ENCODE results near the gene SHC4. TPM values are rescaled to one million over a fixed set of nuclear protein-coding genes. Genes with fewer than 3 reads are reported as not detected.

SHC4 gene
- total RNA-seq, 1 donor from 2014 or later: 4.8 TPM

DNA sequence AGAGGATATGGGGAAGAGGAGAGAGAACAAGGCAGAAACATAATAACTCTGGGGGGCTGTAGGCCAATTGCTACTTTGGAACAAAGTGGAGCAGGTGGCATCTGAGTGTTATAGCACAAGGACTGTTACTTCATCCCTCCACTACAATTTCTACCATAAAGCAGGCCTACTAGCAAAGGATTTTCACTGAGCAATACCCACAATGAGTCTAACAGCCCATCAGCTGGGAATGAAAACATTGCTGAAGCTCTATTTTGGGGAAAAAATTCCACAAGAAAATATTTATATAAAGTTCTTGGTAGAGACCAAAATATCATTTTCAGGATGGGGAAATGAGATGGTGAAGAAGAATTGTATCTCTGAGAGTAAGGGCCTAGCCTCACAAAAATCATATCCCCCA lies 3.6 kb upstream of the SHC4 start:
- no peak for DNase-seq (ENCODE audit: low spot score)

DNA sequence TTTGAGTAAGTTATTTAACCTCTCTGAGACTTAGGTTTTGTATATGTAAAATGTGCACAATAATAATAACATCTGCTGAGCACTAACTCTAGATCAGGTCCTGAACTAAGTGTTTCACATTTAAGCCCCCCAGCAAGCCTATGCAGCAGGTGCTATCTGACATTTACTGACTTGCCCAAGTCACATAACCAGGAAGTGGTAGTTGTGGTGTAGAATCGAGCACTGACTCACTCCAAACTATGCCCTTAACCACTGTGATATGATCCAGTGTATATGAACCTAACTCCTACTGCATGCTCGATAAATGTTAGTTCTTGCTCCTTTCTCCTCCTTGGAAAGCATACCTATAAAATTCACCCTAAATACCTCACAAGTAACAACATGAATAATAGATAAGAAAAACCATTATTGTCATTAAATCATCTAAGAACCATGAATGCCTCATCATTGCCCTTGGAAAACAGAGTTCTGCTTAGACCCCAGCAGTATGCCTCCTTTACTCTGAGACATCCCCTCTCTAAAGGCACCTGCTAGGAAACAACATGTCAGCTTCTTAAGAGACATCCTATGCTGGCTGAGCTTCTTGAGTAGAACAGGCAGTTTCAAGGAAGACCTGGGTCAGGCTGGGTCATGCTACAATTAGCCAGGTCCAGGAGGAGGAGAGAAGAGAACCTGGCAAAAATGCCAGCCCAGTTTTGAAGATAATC lies 3.0 kb upstream of the SHC4 start:
- no peak for DNase-seq (ENCODE audit: low spot score)

DNA sequence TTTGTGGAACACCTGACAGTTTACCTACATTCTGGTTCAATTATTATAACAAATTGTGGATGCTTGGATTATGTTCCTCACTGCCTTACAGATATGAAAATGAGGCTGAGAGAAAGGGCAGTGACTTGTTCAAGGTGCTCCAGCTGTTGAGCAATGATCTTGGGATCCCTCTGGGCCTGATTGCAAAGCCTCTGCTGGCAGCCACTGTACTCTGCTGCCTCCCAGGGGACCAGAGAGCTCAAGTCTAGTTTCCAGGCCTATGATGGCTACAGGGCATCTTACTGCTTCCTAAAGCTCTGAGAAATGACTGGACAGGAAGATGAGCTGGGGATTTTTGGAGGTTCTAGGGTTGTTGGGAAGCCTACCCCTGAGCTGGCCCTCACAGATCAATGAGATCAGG lies 2.3 kb upstream of the SHC4 start:
- DNase-seq (ENCODE audit: low spot score): no peak

DNA sequence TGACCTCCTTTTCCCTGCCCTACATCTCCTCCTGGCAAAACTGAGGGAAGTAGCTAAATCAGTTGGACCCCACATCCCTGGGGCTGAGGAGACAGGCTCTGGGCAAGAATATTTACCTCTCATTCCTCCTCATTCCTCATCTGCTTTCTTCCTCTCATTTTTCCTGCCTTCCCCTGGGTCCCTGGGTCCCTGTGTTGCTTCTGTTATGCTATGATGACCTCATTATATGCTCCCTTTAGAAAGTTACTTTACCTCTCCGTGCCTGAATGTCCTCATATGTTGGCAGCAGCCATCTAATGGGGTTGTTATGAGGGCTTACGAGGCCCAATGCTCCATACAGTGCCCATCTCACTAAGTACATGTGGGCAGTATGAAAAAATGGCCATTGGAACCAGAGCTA lies 1.2 kb upstream of the SHC4 start:
- DNase-seq (ENCODE audit: low spot score): no peak

DNA sequence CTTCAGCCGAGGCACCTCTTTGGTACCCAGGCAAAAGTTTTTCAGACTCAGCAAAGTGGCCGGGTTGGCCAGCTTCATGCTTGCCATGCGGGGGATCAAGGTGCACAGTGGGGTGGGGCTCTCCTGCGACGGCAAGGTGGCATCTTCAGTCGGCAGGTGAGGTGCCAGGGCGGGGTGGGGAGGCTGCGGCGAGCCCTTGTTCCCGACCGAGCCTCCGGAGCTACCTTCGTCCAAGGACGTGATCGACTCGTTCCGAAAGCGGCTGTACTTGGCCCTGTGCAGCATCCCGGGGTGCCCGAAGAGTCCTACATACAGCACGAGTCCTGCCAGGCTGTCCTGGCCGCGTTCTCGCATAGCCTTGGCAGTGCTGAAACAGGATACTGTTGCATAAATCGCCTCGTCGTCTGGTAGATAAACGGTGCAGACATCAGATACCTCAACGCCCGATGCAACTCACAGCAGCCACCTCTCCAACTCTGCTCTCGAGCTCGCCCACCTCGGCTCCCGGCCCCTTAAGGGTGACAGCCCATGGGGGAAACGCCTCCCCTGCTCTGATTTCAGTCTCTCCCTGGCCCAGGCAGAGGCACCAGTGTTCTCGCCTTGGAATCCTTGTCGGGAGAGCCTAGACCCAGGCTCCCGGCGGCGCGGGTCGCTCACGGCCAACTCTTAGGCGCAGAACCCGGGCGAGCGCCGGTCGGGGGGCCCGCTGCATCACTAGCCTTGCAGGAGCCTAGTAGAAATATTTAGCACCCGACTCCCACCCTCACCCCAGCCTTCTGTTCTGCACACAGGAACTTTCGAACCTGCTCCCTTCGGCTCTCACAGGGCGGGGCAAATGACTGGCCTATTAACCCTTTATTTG lies 826 bp downstream of the SHC4 start:
- peak; percentile 47 for DNase-seq (ENCODE audit: low spot score)

DNA sequence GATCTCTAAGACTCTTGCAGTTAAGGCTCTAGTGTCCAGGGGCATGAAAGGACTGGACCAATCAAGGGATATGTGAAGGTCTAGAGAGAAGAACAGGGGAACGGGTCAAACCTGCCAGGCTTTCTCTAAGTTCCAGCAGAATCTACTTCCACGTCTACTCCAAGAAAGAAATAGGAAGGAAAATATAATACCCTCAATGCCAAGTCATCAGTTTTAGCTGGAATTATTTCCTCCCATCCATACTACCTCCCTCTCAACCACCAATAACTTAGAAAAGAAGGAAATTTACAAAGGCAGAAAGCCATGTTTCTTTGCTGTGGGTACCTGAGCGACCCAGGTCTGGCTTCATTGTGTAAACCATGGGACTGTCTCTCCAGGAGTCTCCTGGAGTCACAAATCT lies 7.8 kb downstream of the SHC4 start:
- no peak for DNase-seq (ENCODE audit: low spot score)

DNA sequence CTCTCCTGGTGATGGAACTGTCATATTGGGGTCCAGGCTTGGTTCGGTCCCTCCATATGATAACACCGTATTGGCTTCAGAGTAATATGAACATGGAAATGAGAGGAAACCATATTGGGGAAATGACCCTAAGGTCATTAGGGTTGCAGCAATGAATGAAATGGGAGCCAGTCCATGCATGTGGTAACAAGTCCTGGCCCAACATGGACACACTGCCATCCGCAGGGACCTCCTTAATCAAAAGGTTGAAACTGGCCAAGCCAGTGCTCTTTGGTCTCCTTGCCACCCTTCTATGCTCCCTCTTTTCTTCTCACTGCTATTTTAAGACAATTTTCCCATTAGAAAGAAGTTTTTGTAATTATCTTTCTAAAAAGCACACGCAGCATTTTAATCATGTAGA lies 8.3 kb downstream of the SHC4 start:
- no peak for DNase-seq (ENCODE audit: low spot score)

DNA sequence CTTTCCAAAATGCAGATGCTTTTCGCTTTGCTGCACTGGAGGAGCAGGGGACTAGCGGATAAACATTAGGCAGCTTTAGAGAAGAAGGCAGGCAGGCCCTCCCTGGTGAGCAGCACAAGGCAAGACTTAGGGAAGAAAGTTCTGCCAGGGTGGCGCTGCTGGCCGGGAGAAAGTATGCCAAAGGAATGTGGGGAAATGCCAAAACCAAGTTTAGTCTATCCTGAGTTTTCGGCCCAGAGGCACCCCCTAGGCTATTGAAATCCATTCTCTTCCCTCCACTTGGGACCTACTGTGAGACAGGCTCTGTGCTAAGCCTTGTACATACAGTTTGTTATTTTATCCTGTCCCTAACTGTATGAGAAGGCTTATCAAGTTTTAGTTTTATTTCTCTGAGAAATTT lies 9.2 kb downstream of the SHC4 start:
- no peak for DNase-seq (ENCODE audit: low spot score)

DNA sequence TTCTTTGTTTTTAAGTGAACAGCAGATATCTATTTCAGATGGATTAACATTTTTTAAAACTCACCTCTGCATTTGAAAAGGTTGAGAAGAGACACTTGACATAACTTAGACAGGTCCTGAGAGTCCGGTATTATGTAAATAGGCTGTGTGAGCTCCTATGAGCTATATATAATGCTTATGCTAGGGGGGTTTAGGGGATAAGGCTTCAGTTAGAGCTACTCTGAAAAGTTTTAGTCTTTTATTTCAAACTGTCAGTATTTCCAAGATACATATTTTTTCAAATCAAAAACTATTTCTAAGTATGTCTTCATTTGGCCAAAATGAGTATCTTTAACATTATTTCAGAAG lies 16.9 kb downstream of the SHC4 start:
- no peak for DNase-seq (ENCODE audit: low spot score)

DNA sequence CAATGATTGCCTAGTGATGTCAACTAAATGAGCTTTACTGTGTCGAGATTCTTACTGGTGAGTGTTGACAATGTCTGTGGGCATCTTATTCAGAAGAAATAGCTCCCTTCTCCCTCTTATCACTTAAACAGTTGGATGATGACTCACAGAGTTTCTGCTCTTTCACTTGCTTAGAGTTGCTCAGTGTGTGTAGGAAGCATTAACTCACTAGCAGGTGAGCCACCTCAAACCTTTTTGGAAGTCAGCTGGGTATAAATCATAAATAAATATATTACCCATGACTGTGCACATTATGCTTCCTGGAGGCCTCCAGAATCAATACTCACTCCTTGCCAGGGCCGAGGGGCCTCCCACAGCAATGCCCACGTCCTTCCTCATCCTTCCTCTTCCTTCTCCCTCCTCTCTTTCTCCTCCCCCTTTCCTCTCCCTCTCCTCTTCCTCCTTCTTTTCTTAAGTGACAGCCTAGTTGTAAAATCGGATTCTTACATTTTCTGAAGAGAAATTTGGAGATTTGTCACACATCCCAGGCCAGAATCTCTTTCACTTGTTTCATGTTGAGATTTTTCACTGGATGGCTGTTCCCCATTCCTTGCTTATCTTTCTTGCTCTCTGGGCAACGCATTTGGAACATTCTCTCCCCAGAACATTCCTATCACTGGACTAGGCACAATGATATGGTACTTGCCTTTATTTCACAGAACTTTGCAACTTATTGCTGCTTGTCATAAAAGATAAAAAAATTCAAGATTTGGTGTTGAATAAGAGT lies 17.5 kb downstream of the SHC4 start:
- DNase-seq (ENCODE audit: low spot score): peak; percentile 28

DNA sequence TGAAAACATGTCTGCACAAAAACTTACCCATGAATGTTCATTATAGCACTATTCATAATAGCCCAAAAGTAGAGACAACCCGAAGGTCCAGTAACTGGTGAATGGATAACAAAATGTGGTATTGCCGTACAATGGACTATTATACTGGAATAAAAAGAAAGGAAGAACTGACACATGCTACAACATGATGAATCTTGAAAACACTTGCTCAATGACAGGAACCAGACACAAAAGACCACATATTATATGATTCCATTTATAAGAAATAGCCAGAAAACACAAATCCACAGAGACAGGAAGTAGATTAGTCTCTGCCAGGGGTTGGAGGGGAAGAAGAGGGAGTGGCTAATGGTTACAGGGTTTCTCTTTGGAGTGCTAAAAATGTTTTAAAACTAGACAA lies 18.3 kb downstream of the SHC4 start:
- no peak for DNase-seq (ENCODE audit: low spot score)

DNA sequence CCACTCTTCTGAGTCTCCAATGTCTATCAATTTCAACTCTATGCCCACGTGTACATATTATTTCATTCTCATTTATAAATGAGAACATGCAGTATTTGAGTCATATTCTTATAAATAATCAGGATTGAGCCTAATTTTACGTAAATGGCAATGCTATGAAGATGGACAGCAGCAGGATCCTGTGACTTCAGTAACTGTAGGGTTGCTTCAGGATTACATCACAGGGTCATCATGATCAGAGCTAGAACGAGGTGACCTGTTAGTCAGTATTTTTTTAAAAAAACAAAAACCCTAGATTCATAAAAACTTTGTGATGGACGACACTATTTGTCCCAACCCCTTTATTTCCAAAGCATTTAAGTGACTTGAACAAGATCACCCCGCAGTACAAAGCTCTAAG lies 21.8 kb downstream of the SHC4 start:
- no peak for DNase-seq (ENCODE audit: low spot score)

DNA sequence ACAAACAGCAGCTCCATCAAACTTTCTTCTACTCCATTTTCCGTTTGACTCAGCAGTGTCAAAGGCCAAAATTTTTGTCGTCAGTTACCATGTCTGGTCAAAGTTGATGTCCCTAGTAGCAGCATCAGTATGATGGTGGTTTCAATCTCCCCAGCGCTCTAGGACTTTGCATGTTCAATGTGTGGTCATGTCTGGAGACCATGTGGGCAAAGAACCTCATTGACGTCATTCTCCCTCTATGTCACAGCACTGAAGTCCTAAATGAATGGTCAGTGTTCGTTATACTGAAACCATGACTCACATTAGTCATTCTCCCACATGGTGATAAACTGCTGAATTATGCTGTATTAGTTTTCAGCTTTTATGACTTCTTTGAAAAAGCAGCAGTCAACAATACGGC lies 23.2 kb downstream of the SHC4 start:
- DNase-seq (ENCODE audit: low spot score): no peak

DNA sequence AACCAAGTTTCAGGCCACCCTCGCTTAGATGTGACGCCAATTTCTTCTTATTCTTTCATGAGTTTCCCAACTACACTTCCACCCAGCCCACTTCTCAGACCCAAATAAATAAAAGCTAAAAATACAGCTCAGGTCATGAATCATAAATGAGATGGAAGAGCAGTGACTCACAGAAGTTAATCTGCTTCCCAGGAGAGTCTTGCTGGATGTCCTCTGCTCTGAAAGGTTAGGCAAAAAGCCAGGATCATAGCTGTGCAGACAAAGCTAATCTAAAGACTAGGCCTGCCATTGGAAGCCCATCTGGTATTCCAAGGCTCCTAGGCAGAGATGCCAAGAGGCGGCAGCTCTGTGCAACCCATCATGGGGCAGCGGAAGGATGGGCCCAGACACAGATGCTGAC lies 24.1 kb downstream of the SHC4 start:
- DNase-seq (ENCODE audit: low spot score): peak; percentile 34

DNA sequence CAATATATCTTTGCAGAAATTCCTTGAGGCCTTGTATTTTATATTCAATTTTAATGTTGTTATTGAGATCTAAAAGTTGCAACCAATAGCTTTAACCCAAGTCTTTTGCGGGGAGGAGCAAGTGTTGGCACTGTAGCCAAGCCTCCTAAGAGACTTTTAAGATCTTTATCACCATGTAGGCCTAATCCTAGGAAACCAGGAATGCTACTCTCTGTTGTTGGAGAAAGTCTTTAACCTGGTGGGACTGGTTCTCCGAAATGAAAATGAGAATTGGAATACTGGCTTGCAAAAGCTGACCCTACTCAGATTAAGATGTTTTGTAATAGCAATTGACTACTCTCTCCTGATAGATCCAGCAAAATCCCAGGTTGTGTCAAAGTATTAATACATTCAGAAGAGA lies 25.8 kb downstream of the SHC4 start:
- DNase-seq (ENCODE audit: low spot score): no peak

DNA sequence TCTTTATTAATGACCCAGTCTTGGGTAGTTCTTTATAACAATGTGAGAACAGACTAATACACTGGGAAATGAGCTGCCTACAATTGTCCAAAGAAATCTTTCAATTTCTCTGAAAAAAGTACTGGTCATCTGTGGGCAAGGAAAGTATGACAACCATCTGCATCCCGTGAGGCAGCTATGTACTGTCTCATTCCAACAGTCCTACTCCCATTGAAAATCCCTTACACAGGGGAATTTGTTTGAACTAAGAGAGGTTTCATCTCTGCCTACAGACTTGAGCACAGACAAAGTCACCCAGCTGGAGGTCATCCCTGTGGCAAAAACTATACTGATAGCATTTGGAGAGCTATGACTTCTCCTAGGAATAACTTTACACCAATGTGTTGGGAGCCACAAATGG lies 27.1 kb downstream of the SHC4 start:
- no peak for DNase-seq (ENCODE audit: low spot score)

DNA sequence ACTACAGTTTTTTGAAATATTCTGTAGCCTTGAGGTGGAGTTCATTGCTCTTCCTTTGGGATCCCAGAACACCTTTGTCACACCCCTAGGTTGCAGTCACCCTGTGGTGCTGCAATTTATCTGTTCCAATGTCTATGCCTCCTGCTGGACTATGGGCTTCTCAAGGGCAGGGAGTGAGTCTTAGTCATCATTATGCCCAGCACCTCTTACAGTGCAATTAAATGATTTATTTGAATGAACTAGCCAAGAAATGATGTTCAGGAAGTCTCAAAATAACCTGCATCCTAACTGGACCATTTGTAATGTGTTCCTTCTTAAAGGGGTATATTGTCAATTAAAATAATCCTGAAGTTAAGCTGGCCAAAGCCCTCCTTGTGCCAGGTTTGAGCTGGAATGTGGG lies 28.5 kb downstream of the SHC4 start:
- no peak for DNase-seq (ENCODE audit: low spot score)

DNA sequence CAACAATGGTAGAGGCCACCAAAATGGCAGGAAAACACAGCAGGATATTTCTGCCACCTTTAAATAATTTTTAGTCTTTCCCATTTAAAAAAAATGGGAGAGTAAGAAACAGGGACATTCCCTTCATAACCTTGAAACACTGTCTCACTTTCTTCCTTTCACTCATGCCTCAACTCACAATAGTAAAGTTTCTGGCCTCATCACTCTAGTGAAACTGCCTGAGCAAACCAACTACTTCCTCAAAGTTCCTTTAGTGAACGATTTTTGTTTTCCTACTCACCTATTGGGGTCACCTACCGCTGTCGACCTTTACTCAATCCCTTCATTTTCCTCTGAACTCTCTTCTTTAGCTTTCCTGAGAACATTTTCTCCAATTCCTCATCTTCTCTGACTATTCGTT lies 33.0 kb downstream of the SHC4 start:
- DNase-seq (ENCODE audit: low spot score): no peak

DNA sequence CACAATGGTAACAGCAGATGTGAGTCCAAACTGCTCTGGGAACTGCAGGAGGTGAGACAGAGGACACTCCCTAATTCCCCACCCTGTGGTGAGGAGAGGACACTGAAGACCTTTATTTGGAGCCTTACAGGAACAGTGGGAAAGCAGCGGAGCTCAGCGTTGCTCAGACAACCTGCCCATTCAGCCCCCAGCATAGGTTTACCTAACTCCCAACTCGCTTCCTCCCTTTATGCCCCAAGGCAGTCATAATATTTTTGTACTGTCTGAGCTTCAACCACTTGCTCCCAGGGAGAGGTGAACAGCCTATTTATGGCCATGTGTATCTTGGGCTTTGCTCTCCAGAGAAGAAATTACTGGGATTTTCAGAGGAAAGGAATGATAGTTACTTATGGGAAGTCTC lies 34.1 kb downstream of the SHC4 start:
- DNase-seq (ENCODE audit: low spot score): peak; percentile 9

DNA sequence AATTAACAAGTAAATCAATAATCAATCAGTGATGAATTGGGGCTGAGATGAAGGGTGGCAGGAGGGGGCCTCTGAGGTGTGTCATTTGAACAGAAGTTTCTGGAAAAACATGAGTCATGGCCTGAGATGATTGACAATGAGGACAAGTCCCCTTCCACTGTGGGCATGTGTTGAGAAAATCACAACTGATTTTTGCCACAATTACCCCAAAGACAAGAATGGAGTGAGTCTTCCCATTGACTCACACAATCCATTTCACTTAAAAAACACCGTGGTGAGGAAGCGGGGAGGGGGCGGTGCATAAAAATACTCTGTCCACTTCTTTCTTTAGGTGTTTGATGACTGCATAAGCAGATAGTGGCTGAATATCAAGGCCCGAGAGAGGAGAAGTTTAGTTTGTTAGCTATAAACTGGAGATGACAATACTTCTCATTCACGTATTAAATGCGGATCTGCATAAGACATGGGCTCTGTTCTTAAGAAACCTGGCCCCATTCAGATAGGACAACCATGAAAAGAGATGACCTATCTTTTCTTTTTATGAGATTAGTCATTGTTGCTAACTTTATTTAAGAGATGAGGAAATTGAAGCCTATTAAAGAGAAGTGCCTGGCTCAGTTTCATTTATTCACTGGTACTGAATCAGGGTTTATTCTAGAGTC lies 34.7 kb downstream of the SHC4 start:
- DNase-seq (ENCODE audit: low spot score): no peak

DNA sequence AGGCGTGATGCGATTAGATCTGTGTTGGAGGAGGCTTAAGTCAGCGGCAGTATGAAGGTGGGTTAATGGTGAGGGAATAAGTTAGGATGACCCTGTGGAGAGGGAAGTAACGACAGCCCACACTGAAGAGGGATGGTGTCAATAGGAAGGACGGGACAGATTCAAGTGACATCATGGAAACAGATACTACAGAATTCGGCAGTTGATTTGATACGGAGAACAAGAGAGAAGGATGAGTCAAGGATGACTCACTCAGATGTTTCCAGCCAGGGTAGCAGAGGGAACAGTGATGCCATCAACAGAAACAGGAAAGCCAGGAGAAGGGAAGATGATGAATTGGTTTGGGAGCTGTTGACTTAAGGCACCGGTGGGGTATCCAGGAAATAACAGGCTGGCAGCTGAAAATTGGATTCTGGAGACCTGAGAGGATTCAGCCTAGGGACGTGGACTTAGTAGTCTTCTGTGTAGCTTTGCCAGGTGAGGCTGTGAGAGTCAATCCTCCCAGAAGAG lies 38.0 kb downstream of the SHC4 start:
- peak; percentile 4 for DNase-seq (ENCODE audit: low spot score)
